ENCODE measurements around the gene LSM14A.

GRCh38 chr19:34277244-34277643, 104.9 kb downstream of the LSM14A start:
- TF ChIP-seq CTCF (conservative IDR thresholded peaks at IDR 0.05; ENCODE audit: low read length): no peak
- TF ChIP-seq EZH2phosphoT487 (IDR thresholded peaks at IDR 0.05; ENCODE audit: borderline replicate concordance): no peak
